ENCODE results near the gene SLCO4A1.

- TF ChIP-seq, protein P1, sequence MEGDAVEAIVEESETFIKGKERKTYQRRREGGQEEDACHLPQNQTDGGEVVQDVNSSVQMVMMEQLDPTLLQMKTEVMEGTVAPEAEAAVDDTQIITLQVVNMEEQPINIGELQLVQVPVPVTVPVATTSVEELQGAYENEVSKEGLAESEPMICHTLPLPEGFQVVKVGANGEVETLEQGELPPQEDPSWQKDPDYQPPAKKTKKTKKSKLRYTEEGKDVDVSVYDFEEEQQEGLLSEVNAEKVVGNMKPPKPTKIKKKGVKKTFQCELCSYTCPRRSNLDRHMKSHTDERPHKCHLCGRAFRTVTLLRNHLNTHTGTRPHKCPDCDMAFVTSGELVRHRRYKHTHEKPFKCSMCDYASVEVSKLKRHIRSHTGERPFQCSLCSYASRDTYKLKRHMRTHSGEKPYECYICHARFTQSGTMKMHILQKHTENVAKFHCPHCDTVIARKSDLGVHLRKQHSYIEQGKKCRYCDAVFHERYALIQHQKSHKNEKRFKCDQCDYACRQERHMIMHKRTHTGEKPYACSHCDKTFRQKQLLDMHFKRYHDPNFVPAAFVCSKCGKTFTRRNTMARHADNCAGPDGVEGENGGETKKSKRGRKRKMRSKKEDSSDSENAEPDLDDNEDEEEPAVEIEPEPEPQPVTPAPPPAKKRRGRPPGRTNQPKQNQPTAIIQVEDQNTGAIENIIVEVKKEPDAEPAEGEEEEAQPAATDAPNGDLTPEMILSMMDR (conservative IDR thresholded peaks at IDR 0.05; ENCODE audit: low read depth, low read length): no peak
- TF ChIP-seq EZH2phosphoT487 (IDR thresholded peaks at IDR 0.05; ENCODE audit: borderline replicate concordance, low read length) (no peak), EZH2 (IDR thresholded peaks at IDR 0.05; ENCODE audit: low read length, unreplicated experiment) (no peak)
These were observed 22.0 kb downstream of the SLCO4A1 start for GRCh38 chr20:62664019-62664971.
